Fibroblast of skin of right quadriceps (primary cell): ENCODE results near the gene PXDC1.

Experiments used
- DNase-seq: peaks from one replicate; pipeline ENCODE4 v3.0.0-alpha.2; 2013

The PXDC1 gene, protein sequence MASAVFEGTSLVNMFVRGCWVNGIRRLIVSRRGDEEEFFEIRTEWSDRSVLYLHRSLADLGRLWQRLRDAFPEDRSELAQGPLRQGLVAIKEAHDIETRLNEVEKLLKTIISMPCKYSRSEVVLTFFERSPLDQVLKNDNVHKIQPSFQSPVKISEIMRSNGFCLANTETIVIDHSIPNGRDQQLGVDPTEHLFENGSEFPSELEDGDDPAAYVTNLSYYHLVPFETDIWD

DNA sequence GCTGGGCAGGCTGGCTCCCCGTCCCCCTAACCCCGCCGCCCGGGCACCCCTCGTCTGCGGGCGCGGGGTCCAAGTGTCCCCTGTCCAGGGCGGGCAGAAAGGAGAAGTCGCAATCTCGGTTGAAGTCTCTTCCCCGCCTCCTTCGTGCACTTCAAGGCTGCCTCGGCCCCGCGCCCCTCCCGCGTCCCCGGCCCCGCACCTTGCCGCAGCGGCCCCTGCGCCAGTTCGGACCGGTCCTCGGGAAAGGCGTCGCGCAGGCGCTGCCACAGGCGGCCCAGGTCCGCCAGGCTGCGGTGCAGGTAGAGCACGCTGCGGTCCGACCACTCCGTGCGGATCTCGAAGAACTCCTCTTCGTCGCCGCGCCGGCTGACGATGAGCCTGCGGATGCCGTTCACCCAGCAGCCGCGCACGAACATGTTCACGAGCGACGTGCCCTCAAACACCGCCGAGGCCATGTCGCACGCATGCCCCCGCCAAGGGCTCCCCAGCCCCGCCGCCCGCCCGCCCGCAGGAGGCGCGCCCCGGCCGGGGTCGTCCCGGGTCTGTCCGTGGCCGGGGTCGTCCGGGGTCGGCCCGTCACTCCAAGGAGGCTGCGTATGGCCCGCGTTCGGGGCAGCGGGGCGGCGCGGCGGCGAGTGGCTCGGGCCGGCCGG, at the start of gene PXDC1:
Gene PXDC1, minus strand, starts transcription at position 637 of the 653 bp plus-strand sequence. Its CDS starts 182 bp downstream, at position 455.
- no peak for DNase-seq

GRCh38 chr6:3800850-3801591, 49.5 kb upstream of the PXDC1 start:
- peak; percentile 65 for DNase-seq

GRCh38 chr6:3799719-3800118, 48.2 kb upstream of the PXDC1 start:
- DNase-seq: no peak

DNA sequence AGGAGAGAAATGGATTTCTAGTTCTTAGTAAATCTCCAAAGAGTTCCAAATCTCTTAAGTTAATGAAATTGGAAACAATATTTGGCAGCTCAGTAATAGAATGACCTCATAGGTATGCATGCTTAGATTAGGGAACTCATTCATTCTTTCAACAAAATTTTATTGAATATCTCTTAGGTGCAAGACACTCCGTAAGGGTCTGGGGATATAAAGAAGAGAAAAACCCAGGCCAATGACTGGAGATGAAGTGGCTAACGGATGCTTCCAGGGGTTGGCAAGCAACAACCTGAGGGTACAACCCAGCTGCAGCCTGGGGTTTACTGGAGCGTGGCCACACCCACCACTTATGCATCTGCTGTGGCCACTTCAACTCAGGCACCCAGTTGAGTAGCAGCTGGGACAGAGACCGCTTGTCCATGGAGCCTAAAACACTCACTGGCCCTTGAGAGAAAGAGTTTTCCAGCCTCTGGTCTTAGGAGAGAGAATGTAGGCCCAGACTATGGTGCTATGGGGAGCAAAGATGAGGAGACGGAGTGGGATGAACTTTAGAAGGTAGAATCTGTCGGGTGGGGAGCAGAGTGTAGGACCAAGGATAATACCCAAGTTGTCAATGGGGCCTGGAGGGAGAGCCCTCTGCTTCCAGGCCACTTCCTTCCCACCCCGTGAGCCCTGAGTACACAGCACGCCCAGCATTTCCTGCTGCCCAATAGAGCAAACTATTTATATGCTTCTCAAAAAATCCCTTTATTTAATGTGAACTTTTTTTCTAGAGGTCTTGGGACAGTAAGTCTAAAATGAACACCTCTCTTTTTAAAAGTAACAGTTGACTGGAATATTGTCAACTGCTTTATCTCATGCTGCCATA, 46.8 kb upstream of the PXDC1 start:
- no peak for DNase-seq

DNA sequence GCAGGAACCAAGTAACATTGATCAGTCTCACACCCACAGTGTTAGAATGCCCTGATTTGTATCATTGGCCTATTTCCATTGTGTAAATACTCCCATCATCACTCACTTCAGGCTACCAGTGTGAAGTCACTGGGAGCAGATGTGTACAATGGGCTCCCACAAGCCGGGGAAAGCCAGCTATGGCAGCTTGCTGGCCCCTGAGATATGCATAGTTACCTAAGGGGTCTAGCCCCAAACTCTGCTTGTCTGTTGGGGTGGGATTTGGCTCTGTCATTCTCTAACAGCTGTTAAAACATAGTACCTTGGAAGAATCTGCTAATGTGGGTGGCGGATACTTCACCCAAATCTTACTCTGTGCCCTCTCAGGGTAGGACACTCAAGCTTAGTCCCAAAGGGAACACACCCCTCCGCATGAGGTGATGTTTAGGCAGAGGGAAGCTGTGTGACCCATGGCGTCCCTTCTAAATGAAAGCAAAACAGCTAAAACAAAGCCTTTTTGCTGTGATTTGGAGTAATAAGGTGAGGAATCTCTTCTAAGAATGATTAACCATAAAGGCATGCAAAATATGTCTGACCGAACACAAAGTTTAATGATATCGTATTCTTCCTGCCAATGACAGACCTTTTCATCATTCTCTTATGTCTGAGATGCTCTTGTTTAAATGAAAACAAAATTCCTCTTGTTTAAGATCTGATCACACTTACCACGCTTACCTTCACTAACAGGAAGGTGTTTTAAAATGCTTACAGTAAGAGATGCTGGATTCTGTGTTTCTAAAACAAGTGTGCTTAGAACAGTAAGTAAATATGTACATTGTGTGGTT, 45.9 kb upstream of the PXDC1 start:
- DNase-seq: peak; percentile 93

- DNase-seq: no peak
These were observed 45.2 kb upstream of the PXDC1 start for GRCh38 chr6:3796719-3797041.

GRCh38 chr6:3795836-3796718, 44.6 kb upstream of the PXDC1 start:
- DNase-seq: no peak

DNA sequence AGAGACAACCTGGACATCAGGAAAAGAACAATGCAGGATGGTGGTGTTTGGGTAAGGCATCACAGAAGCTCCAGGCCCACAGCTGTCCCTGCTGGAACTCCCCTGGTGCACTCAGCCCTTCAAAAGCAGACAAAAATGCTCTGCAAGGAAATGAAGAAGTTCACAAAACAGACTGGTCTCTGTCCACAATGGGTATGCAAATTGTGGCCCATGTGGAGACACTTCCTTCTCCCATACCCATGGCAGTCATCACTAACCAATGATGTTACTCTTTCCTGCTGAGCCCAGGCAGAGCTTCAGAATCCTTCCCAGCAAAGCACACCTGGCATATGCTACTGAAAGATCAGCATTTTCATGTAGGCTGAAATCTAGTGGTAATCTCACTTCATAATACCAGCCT, 42.6 kb upstream of the PXDC1 start:
- no peak for DNase-seq

DNA sequence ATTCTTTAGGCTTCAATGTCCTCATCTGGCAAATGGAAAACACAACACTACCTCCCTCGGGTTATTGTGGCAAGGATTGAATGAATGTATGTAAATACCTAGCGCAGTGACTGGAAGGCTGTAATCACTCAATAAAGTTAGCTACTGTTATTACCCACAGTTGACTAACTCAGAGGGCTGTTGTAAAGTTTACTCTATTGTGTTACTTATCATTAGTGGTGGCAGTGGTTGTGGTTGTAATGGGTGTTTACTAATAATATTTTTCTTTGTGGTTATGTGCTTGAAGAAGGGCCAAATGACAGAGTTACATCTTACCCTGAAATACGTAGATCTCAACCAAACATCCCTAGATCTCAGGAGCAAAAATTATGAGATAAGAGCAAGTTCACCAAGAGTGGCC, 42.0 kb upstream of the PXDC1 start:
- no peak for DNase-seq

DNA sequence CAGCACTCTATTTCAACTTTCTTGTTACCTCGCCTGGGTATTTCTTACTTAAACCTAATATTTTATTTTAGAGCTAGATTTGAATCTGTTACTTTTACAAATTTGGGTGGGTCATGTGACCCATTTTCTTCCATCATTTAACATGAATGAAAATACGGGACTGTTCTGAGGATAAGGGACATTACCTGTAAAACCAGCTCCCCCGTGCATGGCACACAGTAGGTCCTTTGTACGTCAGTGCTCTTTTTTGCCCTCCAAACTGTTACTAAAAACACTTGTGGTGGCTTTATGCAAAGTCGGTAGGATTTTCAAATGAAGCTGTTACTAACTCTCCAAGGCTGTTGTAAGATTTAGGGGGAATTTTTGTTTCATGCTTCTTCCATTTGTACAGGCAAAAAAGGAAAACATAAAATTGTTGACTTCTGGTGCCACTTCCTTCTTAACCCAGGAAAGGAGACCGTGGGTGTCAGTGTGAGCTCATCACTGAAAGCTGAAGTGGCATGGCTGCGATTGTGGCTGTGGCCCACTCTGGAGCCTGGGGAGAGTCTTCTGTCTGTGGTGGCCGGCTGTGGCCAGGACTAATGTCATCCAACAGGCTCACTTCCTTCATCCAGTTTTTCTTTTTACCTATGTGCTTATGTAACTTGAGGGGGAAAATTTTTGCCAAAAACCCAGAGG, 40.2 kb upstream of the PXDC1 start:
- DNase-seq: no peak

- DNase-seq: no peak
These were observed 38.5 kb upstream of the PXDC1 start for GRCh38 chr6:3789896-3790558.

DNA sequence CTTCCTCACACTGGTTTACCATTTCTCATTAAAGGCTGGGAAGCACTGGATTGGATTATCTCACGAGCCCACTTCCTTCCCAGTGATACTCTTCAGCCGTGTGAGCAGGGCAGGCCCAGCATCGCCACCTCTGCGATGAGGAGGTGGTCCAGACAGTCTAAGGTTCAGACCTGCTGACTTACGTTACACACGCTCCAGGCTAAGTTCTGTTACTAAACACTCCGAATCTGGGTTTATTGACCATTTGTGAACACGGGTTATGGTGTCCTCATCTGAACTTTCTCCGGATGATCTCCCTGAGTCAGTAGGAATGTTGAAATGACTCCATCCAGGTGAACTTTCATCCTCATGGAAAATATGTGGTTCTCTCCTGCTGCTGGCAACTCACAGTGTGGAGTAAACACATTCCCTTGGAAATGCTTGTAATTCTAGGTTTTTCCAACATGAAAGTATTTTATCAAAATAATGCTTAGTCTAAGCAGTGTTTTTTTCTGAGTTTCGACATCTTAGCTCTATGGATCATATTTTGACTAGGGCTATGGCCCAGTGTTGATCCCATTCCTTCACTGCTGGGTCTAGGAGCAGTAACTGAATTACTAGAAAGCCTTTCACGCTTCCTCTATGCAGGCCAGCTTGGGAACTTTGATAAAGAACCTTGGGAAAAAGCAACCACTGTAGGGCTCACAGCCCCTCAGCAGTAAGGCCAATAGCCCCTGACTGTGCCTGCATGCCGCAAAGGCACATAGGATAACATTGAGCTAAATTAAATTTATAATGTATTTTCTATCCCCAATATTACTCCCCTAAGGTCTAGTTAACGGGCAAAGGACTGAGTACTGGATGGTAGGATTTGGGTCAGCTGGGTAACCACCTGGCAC, 37.7 kb upstream of the PXDC1 start:
- DNase-seq: peak; percentile 71

GRCh38 chr6:3788408-3789017, 37.0 kb upstream of the PXDC1 start:
- DNase-seq: no peak

GRCh38 chr6:3786141-3786540, 34.6 kb upstream of the PXDC1 start:
- DNase-seq: no peak

DNA sequence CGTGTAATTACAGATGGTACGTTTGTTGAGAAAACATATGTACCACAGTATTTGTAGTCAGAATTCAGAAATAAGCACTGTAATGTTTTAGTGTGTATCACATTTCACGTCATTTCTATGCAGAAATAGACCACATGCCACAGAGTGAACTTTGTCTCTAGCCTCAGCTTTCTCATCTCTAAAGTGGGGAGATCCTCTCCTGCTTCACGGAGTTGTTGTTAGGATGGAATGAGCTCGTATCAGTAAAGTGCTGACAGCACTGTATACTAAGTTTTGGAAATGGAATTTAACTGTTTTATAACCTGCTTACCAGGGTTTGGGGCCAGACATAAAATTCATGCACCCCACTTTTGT, 34.2 kb upstream of the PXDC1 start:
- no peak for DNase-seq

DNA sequence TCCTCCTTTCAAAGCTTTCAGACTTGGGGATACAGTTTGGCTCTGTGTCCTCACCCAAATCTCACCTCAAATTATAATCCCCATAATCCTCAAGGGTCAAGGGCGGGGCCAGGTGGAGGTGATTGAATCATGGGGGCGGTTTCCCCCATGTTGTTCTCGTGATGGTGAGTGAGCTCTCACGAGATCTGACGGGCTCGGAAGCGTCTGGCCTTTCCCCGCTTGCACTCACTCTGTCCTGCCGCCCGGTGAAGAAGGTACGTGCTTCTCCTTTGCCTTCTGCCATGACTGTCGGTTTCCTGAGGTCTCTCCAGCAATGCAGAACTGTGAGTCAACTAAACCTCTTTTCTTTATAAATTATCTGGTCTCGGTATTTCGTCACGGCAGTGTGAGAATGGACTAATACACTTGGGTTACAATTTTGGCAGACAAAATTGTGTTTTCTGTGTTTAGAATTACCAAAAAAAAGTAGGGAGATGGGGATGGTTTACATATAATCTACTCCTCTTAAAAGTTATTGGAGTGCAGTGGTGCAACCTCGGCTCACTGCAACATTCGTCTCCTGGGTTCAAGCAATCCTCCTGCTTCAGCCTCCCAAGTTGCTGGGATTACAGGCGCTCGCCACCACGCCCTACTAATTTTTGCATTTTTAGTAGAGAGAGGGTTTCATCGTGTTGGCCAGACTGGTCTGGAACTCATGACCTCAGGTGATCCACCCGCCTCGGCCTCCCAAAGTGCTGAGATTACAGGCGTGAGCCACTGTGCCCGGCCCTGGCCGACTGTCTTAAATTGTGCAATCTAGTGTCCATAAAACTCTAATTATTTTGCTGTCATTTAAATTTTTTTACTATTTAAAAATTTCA, 33.6 kb upstream of the PXDC1 start:
- no peak for DNase-seq

- no peak for DNase-seq
These were observed 32.9 kb upstream of the PXDC1 start for GRCh38 chr6:3784423-3784822.
